Activated CD8-positive, alpha-beta T cell treated with anti-CD3 and anti-CD28 coated beads for 36 hours (primary cell): Measurements from ENCODE around the gene GEMIN7. TPM values are rescaled to one million over a fixed set of nuclear protein-coding genes. Genes with fewer than 3 reads are reported as not detected.

ENCODE experiments used
- ATAC-seq: fragments of 200-7000 bp; cut with Tn5 transposase; one replicate; pipeline ENCODE4 v1.10.0; 2021; ENCODE audit warnings: mild to moderate bottlenecking, moderate library complexity
- CTCF ChIA-PET: fragments of 350-600 bp; sonication (Branson Sonifier 250); formaldehyde crosslinking; loops from one replicate; lab custom pipeline; 2021; ENCODE audit warnings: antibody characterized with exemption; lab: Charles Lee
- POLR2A ChIA-PET: fragments of 350-600 bp; sonication (Branson Sonifier 250); formaldehyde crosslinking; loops from one replicate; lab custom pipeline; 2021; ENCODE audit warnings: antibody characterized with exemption; lab: Charles Lee
- DNase-seq: peaks from one replicate; pipeline ENCODE4 v3.0.0-alpha.2; 2020
- H3K27ac Mint-ChIP-seq: one replicate; pipeline ENCODE4 v1.8.0; 2021; ENCODE audit warnings: mild to moderate bottlenecking, mixed read lengths
- H3K27me3 Mint-ChIP-seq: one replicate; pipeline ENCODE4 v1.8.0; 2021; ENCODE audit warnings: mixed read lengths
- H3K36me3 Mint-ChIP-seq: one replicate; pipeline ENCODE4 v1.8.0; 2021; ENCODE audit warnings: low read depth, mixed read lengths
- H3K4me1 Mint-ChIP-seq: one replicate; pipeline ENCODE4 v1.8.0; 2021; ENCODE audit warnings: low read depth, mixed read lengths
- H3K4me3 Mint-ChIP-seq: one replicate; pipeline ENCODE4 v1.8.0; 2021; ENCODE audit warnings: mild to moderate bottlenecking, moderate library complexity, mixed read lengths
- H3K9me3 Mint-ChIP-seq: one replicate; pipeline ENCODE4 v1.8.0; 2021; ENCODE audit warnings: mixed read lengths
- intact Hi-C: fragments of 100-400 bp; cut with micrococcal nuclease; formaldehyde crosslinking; loops from one replicate; pipeline ENCODE4 v1.10.0; 2022
- total RNA-seq, 2 experiments: library from RNA; stranded (reverse); gene quantifications; one replicate each; pipeline ENCODE4 v1.2.3, GENCODE V29; 2021
- TF ChIP-seq, protein P1 (sequence below): fragments of 200-600 bp; IDR thresholded peaks from one replicate; pipeline ENCODE4 v1.8.0; 2022; ENCODE audit warnings: antibody characterized with exemption, mild to moderate bottlenecking

GEMIN7 gene
- total RNA-seq, 2 experiments from 2014 or later: 44.1 to 46.8 TPM

- ATAC-seq (no peak), DNase-seq (no peak)
- Mint-ChIP-seq H3K27ac (no peak overlapping the region), H3K36me3 (no peaks in the 10 kb centered on the region), H3K4me1 (peaks cover 53% of the 10 kb centered on the region), H3K4me3 (no peak overlapping the region), H3K9me3 (no peaks in the 10 kb centered on the region), H3K27me3 (no peaks in the 10 kb centered on the region)
- intact Hi-C loops: no loop called here
- POLR2A ChIA-PET: interaction anchor here (0.7 to 2.0 kb wide), 7 partner anchors 9 to 490 kb away, joined by 3 to 11 read pairs (median 4); partner anchors contain the start of genes PPP1R37 and ZNF296
- CTCF ChIA-PET: interaction anchor here (2.2 to 3.5 kb wide), 2 partner anchors 13 to 53 kb away, joined by 6 to 25 read pairs; no protein-coding TSS in a partner anchor
- TF ChIP-seq, protein P1, sequence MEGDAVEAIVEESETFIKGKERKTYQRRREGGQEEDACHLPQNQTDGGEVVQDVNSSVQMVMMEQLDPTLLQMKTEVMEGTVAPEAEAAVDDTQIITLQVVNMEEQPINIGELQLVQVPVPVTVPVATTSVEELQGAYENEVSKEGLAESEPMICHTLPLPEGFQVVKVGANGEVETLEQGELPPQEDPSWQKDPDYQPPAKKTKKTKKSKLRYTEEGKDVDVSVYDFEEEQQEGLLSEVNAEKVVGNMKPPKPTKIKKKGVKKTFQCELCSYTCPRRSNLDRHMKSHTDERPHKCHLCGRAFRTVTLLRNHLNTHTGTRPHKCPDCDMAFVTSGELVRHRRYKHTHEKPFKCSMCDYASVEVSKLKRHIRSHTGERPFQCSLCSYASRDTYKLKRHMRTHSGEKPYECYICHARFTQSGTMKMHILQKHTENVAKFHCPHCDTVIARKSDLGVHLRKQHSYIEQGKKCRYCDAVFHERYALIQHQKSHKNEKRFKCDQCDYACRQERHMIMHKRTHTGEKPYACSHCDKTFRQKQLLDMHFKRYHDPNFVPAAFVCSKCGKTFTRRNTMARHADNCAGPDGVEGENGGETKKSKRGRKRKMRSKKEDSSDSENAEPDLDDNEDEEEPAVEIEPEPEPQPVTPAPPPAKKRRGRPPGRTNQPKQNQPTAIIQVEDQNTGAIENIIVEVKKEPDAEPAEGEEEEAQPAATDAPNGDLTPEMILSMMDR: no peak
Measured at GRCh38 chr19:45112111-45112827, 33.2 kb downstream of the GEMIN7 start.

DNA sequence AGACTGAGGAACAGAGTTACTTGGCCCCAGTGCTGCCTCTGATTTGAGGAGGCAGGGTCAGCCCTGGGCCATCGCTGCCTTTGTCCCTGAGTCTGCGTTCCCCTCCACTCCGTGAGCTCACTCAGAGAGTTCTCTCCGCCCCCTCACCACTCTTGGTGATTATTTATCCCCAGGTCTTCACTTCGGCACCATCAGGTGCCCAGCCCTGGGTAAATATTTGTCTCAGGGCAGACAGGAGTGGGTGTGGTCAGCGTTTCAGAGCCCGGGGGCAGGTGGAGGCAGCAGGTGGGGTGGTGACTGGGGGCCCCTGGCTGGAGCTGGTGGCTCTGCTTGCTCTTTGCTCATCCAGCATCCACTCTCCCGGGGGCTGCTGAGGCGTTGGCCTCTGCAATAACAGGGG is 34.6 kb downstream of the GEMIN7 start:
- Mint-ChIP-seq H3K4me1 (peaks cover 67% of the 10 kb centered on the region), H3K9me3 (no peaks in the 10 kb centered on the region), H3K4me3 (no peak overlapping the region), H3K27me3 (no peaks in the 10 kb centered on the region), H3K36me3 (no peaks in the 10 kb centered on the region), H3K27ac (no peak overlapping the region)
- ATAC-seq (no peak), DNase-seq (no peak)
- intact Hi-C loops: no loop called here
- ChIA-PET CTCF (interaction anchor here (0.8 to 3.5 kb wide), 4 partner anchors 10 to 54 kb away, joined by 3 to 25 read pairs (median 5); no protein-coding TSS in a partner anchor), POLR2A (interaction anchor here (1.2 to 2.0 kb wide), 4 partner anchors 10 to 37 kb away, joined by 3 to 11 read pairs (median 4); partner anchors contain the start of genes PPP1R37 and ZNF296)
- TF ChIP-seq, protein P1: no peak

- no peak overlapping the region for H3K27ac Mint-ChIP-seq
- no peaks in the 10 kb centered on the region for H3K27me3 Mint-ChIP-seq
- H3K4me3 Mint-ChIP-seq: no peak overlapping the region
- H3K9me3 Mint-ChIP-seq: no peaks in the 10 kb centered on the region
- ChIA-PET CTCF (interaction anchor here (2.2 to 3.5 kb wide), 2 partner anchors 11 to 55 kb away, joined by 6 to 25 read pairs; no protein-coding TSS in a partner anchor), POLR2A (interaction anchor here (1.1 to 2.0 kb wide), 2 partner anchors 21 to 22 kb away, joined by 4 to 11 read pairs; partner anchors contain the start of gene PPP1R37)
- peaks cover 69% of the 10 kb centered on the region for H3K4me1 Mint-ChIP-seq
- intact Hi-C loops: no loop called here
- TF ChIP-seq, protein P1: no peak
- DNase-seq (no peak), ATAC-seq (no peak)
- H3K36me3 Mint-ChIP-seq: no peaks in the 10 kb centered on the region
Measured at GRCh38 chr19:45114116-45114515, 35.1 kb downstream of the GEMIN7 start.

DNA sequence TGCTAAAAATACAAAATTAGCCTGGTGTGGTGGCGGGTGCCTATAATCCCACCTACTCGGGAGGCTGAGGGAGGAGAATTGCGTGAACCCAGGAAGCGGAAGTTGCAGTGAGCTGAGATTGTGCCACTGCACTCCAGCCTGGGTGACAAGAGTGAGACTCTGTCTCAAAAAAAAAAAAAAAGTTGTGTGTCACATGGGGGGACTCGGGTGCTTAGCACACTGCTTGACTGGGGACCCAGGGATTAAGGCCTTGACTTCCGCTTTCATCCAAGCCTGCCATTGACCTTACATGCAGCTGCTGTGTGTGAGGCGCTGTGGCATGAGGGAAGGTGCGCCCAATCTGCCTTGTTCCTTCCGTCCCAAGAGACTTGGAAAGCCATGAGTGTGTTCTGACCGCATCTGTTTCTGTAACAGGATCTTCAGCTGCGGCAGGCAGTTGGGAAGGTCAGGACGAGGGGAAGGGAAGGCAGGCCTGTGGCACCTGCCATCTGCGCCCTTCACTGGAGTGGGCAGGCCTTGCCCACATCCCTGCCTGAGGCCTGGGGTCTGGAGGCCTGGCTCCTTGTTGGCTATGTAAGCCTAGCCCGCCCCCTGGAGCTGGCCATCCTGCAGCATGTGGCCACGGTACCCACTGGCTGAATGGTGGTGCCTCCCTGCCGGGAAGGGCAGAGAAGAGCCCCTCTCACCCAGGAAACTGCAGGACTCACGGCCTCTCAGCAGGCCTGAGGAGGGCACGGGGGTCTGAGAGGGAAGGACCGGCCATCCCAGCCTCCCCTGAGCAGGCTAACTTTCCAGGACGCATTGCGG is 37.0 kb downstream of the GEMIN7 start:
- DNase-seq: no peak
- TF ChIP-seq, protein P1: no peak
- Mint-ChIP-seq H3K4me3 (no peak overlapping the region), H3K4me1 (peaks cover 72% of the 10 kb centered on the region), H3K36me3 (no peaks in the 10 kb centered on the region), H3K27ac (peak overlapping the region; percentile 64), H3K27me3 (no peaks in the 10 kb centered on the region), H3K9me3 (no peaks in the 10 kb centered on the region)
- intact Hi-C loops: no loop called here
- no peak for ATAC-seq
- ChIA-PET POLR2A (interaction anchor here (1.3 kb wide), 1 partner anchor 68 kb away, joined by 3 read pairs; no protein-coding TSS in a partner anchor), CTCF (interaction anchor here (2.9 kb wide), 1 partner anchor 10 kb away, joined by 16 read pairs; no protein-coding TSS in a partner anchor)
